DOHH2 (cell line): Measurements from ENCODE around the gene RIPOR3.

Experiments used
- H3F3A ChIP-seq: fragments of 200-600 bp; sonication (generic), shearing (Covaris generic); 2 replicates; pipeline ENCODE4 v1.6.0; 2016; ENCODE audit warnings: antibody characterized with exemption, mild to moderate bottlenecking; ENCODE audit not compliant: control insufficient read depth, insufficient read depth
- H3K27ac ChIP-seq: fragments of 200-600 bp; sonication (generic); 2 replicates; pipeline ENCODE4 v1.5.1; 2014; ENCODE audit warnings: low read depth, mild to moderate bottlenecking, low read length, moderate library complexity
- H3K27me3 ChIP-seq: fragments of 200-600 bp; sonication (generic); 2 replicates; pipeline ENCODE4 v1.6.1; 2014; ENCODE audit warnings: mild to moderate bottlenecking, low read length, mixed read lengths; ENCODE audit not compliant: control insufficient read depth
- H3K36me3 ChIP-seq: fragments of 200-600 bp; sonication (generic); 2 replicates; pipeline ENCODE4 v1.6.1; 2014; ENCODE audit warnings: mild to moderate bottlenecking, low read length, moderate library complexity, mixed read lengths; ENCODE audit not compliant: control insufficient read depth
- H3K4me1 ChIP-seq: fragments of 200-600 bp; sonication (generic); 2 replicates; pipeline ENCODE4 v1.6.1; 2014; ENCODE audit warnings: mild to moderate bottlenecking, low read length, mixed read lengths; ENCODE audit not compliant: control insufficient read depth
- H3K4me2 ChIP-seq: fragments of 200-600 bp; sonication (generic); 2 replicates; pipeline ENCODE4 v1.6.0; 2014; ENCODE audit warnings: mild to moderate bottlenecking, low read length, moderate library complexity
- H3K4me3 ChIP-seq: fragments of 200-600 bp; sonication (generic); 2 replicates; pipeline ENCODE4 v1.5.1; 2014; ENCODE audit warnings: mild to moderate bottlenecking, low read length, mixed read lengths
- H3K79me2 ChIP-seq: fragments of 200-600 bp; sonication (generic); 2 replicates; pipeline ENCODE4 v1.6.1; 2014; ENCODE audit warnings: mild to moderate bottlenecking, low read length, mixed read lengths; ENCODE audit not compliant: control insufficient read depth
- H3K9me2 ChIP-seq: fragments of 200-600 bp; sonication (generic); replicated peaks from 2 replicates; pipeline ENCODE4 v1.6.1; 2014; ENCODE audit warnings: mild to moderate bottlenecking, low read length, mixed read lengths; ENCODE audit not compliant: control insufficient read depth
- H3K9me3 ChIP-seq: fragments of 200-600 bp; sonication (generic); 2 replicates; pipeline ENCODE4 v1.6.1; 2014; ENCODE audit warnings: antibody characterized with exemption, low read length, mixed read lengths; ENCODE audit not compliant: control insufficient read depth, insufficient read depth
- H4K20me1 ChIP-seq: fragments of 200-600 bp; sonication (generic); 2 replicates; pipeline ENCODE4 v1.6.0; 2014; ENCODE audit warnings: low read depth, mild to moderate bottlenecking, antibody characterized with exemption, low read length, moderate library complexity; ENCODE audit not compliant: control insufficient read depth, insufficient read depth
- CTCF ChIP-seq: fragments of 200-600 bp; sonication (generic); IDR thresholded peaks from one replicate; pipeline ENCODE4 v1.5.1; 2014; ENCODE audit warnings: antibody characterized with exemption, mild to moderate bottlenecking, low read depth, low read length; ENCODE audit not compliant: poor library complexity, severe bottlenecking
- EZH2phosphoT487 ChIP-seq: fragments of 200-600 bp; sonication (generic); IDR thresholded peaks from 2 replicates; pipeline ENCODE4 v1.6.1; 2017; ENCODE audit warnings: borderline replicate concordance, mild to moderate bottlenecking, antibody characterized with exemption, low read length, moderate library complexity, mixed read lengths

RIPOR3 gene

DNA sequence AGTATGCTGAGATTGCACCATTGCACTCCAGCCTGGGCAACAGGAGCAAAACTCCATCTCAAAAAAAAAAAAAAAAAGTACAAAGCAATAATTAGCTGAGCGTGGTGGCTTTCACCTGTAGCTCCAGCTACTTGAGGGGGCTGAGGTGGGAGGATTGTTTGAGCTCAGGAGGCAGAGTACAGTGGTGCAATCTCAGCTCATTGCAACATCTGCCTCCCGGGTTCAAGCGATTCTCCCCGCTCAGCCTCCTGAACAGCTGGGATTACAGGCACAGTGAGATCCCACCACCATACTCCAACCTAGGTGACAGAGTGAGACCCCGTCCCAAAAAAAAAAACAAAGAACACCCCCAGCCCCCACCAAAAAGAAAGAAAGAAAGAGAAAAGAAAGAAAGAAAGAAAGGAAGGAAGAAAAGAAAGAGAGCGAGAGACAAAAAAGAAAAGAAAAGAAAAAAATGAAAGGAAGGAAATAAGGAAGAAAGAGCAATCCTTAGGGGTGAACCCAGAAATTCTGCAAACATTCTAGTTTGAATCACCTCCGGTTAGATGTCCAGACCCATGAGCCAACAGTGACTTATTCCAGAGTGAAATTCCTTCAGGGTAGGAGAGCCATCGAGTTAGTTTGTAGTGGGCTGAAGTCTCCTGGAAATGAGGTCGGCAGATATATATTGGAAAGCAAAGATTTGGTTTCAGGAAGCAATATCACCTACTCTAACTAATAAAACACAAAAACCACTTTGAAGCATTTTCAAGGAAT lies 3.2 kb upstream of the RIPOR3 start:
- no peak overlapping the region for H3K4me3 ChIP-seq
- H3K27me3 ChIP-seq: peaks cover 30% of the 10 kb centered on the region
- H3K9me2 ChIP-seq: no peaks in the 10 kb centered on the region
- H4K20me1 ChIP-seq: no peaks in the 10 kb centered on the region
- TF ChIP-seq EZH2phosphoT487 (no peak), CTCF (no peak)
- no peak overlapping the region for H3K4me2 ChIP-seq
- H3K79me2 ChIP-seq: no peaks in the 10 kb centered on the region
- H3K36me3 ChIP-seq: no peaks in the 10 kb centered on the region
- H3K27ac ChIP-seq: no peak overlapping the region
- no peaks in the 10 kb centered on the region for H3K9me3 ChIP-seq
- no peaks in the 10 kb centered on the region for H3F3A ChIP-seq
- H3K4me1 ChIP-seq: no peaks in the 10 kb centered on the region

DNA sequence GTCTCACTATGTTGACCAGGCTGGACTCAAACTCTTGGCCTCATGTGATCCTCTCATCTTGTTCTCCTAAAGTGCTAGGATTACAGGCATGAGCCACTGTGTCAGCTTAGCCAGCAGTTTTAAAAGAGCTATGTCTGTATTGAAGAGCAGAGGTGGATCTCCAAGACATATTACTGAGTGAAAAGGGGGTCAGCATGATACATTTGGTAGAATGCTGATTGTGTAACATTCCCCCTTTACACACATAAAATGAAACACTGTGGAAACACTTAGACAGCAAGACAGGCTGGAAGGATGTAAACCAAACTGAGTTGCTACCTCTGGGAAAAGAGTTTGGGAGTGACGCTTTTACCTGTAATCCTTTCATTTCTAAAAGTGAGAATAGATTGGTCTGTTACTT lies 1.7 kb upstream of the RIPOR3 start:
- TF ChIP-seq EZH2phosphoT487 (no peak), CTCF (no peak)
- H3K79me2 ChIP-seq: no peaks in the 10 kb centered on the region
- no peak overlapping the region for H3K4me2 ChIP-seq
- H3K9me2 ChIP-seq: no peaks in the 10 kb centered on the region
- H3K4me1 ChIP-seq: no peaks in the 10 kb centered on the region
- no peaks in the 10 kb centered on the region for H4K20me1 ChIP-seq
- H3K27me3 ChIP-seq: peaks cover 32% of the 10 kb centered on the region
- H3K36me3 ChIP-seq: no peaks in the 10 kb centered on the region
- H3K27ac ChIP-seq: no peak overlapping the region
- no peak overlapping the region for H3K4me3 ChIP-seq
- H3K9me3 ChIP-seq: no peaks in the 10 kb centered on the region
- no peaks in the 10 kb centered on the region for H3F3A ChIP-seq

DNA sequence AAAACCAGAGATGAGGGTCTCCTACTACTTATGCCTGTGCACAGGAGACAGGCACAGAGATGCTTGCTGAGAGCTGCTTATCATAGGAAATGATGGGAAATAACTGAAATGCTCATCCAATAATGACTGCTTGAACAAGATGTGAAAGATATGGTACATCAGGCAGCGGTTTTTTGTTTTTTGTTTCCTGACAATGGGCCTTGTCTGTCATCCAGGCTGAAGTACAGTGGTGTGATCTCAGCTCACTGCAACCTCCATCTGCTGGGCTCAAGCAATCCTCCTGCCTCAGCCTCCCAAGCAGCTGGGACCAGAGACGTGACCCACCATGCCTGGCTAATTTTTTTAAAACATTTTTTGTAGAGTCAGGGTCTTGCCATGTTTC lies 1.2 kb upstream of the RIPOR3 start:
- Histone ChIP-seq H3K27ac (no peak overlapping the region), H3K79me2 (no peaks in the 10 kb centered on the region), H4K20me1 (no peaks in the 10 kb centered on the region), H3K4me3 (no peak overlapping the region), H3K9me2 (no peaks in the 10 kb centered on the region), H3K36me3 (no peaks in the 10 kb centered on the region), H3K9me3 (no peaks in the 10 kb centered on the region), H3F3A (no peaks in the 10 kb centered on the region), H3K4me1 (no peaks in the 10 kb centered on the region), H3K27me3 (peaks cover 32% of the 10 kb centered on the region), H3K4me2 (no peak overlapping the region)
- TF ChIP-seq EZH2phosphoT487 (no peak; the same call in 1 of the 2 replicates), CTCF (no peak)
